Thyroid gland (tissue), 4 donors: ENCODE data around the gene DIRAS2. TPM values are rescaled to one million over a fixed set of nuclear protein-coding genes. Genes with fewer than 3 reads are reported as not detected.
A peak's percentile ranks its signal among the peaks of the same experiment; 100 is the strongest.

Source experiments
- DNase-seq, 2 donors: peaks; one replicate each; pipeline ENCODE4 v3.0.0-alpha.2; 2019
- H3K27ac ChIP-seq, 3 donors: fragments of 200-600 bp; sonication (generic); 1 replicate in 2 of 3; 2 replicates in 1 of 3; pipeline ENCODE4 v1.5.1; 2016 to 2019; ENCODE audit warnings: mild to moderate bottlenecking in 1 of 3, moderate library complexity in 1 of 3
- H3K27me3 ChIP-seq: fragments of 200-600 bp; sonication (generic); one replicate; pipeline ENCODE4 v1.5.1; 2019
- H3K36me3 ChIP-seq, 2 donors: fragments of 200-600 bp; sonication (generic); one replicate each; pipeline ENCODE4 v1.5.1; 2016 to 2019
- H3K4me1 ChIP-seq, 2 donors: fragments of 200-600 bp; sonication (generic); one replicate each; pipeline ENCODE4 v1.5.1; 2017 to 2019
- H3K4me3 ChIP-seq, 3 donors: fragments of 200-600 bp; sonication (generic); replicated peaks in 1 of 3; 1 replicate in 2 of 3; 2 replicates in 1 of 3; pipeline ENCODE4 v1.5.1; 2016; ENCODE audit warnings: mild to moderate bottlenecking in 1 of 3
- H3K9me3 ChIP-seq: fragments of 200-600 bp; sonication (generic); one replicate; pipeline ENCODE4 v1.5.1; 2017
- POLR2A ChIP-seq, 2 donors: fragments of 450-650 bp; IDR thresholded peaks; one replicate each; pipeline ENCODE4 v1.6.1; 2017; ENCODE audit warnings: antibody characterized with exemption in 2 of 2, mild to moderate bottlenecking in 2 of 2, moderate library complexity in 1 of 2
- WGBS, 2 donors: methylation state at CpG; one replicate each; pipeline ENCODE4 v1.1.5; 2017; 5-methylcytosine and 5-hydroxymethylcytosine counted together
- intact Hi-C: fragments of 100-400 bp; cut with DNase I; formaldehyde crosslinking; loops from one replicate; pipeline ENCODE4 v1.15.1; 2023
- total RNA-seq, 4 donors: library from RNA; depleted of rRNA; stranded (reverse); fragments of >200 nt; gene quantifications; one replicate each; pipeline ENCODE4 v1.2.3, GENCODE V29; 2016
- TF ChIP-seq, protein P1 (sequence below), 6 experiments: fragments of 200-600 bp in 3 of 6; fragments of 450-650 bp in 3 of 6; sonication (generic) in 3 of 6; IDR thresholded peaks; one replicate each; pipeline ENCODE4 v1.5.1; 2016 to 2019; ENCODE audit warnings: antibody characterized with exemption in 6 of 6, mild to moderate bottlenecking in 2 of 6, inconsistent platforms in 1 of 6, moderate library complexity in 1 of 6

The DIRAS2 gene, protein sequence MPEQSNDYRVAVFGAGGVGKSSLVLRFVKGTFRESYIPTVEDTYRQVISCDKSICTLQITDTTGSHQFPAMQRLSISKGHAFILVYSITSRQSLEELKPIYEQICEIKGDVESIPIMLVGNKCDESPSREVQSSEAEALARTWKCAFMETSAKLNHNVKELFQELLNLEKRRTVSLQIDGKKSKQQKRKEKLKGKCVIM
- 10 to 100 TPM in 1 of 4 donors, 1 to 10 TPM in 3; 2.6 to 11.3 (median 6.6) TPM for total RNA-seq

DNA sequence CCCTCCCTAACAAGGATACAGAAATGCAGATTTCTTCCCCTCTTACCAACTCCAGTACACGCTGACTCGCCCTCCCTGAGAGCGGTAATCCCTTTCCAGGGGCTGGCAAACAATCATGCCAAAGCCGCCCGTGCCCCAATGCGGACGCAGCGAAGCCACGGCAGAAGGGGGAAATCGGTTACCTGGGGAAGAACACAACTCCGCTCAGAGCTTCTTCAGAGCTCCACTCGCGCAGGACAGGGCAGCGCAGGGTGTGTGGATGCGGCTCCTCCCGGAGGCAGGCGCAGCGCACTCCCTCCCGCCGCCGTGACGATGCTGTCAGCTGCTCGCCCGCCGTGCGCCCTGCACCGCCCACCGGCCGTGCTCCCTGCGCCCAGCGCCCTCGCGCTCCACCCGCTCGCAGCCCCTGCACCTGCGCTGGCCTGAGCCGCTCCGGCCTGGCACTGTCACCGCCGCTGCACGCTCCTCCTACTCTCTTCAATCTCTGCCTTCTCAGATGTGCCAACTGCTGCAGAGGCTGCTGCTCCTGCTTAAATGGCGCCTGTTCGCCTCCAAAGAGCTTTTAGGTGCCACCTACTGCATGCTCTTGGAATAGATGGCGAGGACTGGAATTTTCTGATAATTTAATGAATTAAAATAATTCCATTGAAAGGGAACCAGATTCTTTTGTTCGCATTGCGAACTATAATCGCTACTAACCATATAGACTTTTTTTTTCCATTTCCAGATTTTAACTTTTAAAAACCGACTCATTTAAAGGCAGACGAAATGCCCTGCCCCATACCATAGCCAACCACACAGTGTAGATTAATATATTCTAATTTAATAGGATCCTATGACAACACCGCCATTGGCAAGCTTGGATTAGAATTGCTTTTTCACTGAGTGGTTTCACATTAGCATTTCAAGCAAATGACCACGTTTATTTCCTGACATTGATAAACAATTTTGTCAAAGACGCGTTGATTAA lies at the start of gene DIRAS2:
DIRAS2 (minus strand) TSS at position 255 of the 970 bp plus-strand sequence. CDS start 28,997 bp downstream, outside the sequence.
- Histone ChIP-seq H3K27ac (peak within 1 kb of the TSS; percentile 74 to 89 (median 80)), H3K9me3 (no peaks in the 10 kb centered on the region)
- 13 to 19% methylated on average over 23 to 28 of the region's 53 CpGs for WGBS, 2 donors

DNA sequence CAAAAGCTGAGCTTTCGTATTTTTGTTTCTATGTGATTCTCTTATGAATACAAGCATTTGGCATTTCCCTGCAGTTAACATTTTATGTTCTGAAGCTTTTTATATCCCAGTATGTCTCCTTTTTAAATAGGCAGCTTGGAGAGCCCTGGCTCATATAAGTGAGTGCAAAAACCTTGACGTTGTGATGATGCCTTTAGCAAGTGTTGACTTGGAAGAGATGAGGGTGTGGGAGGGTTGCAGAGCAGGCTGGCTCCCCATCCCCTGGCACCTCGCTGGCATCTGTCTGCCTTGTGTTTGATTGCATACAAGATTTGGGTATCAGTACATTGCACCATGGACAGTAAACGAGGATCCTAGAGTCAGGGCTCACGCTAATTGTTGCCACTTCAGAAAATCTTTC lies 42.1 kb upstream of the DIRAS2 start:
- no peak for DNase-seq
- no peak overlapping the region for H3K4me3 ChIP-seq
- no peaks in the 10 kb centered on the region for H3K9me3 ChIP-seq
- intact Hi-C loops, result no loop called here
- WGBS, 2 donors, result 72 to 76% methylated on average over 5 of the region's 5 CpGs
- no peaks in the 10 kb centered on the region for H3K27me3 ChIP-seq
- H3K4me1 ChIP-seq, result no peaks in the 10 kb centered on the region
- no peak for TF ChIP-seq POLR2A (IDR thresholded peaks at IDR 0.05)
- TF ChIP-seq, protein P1, sequence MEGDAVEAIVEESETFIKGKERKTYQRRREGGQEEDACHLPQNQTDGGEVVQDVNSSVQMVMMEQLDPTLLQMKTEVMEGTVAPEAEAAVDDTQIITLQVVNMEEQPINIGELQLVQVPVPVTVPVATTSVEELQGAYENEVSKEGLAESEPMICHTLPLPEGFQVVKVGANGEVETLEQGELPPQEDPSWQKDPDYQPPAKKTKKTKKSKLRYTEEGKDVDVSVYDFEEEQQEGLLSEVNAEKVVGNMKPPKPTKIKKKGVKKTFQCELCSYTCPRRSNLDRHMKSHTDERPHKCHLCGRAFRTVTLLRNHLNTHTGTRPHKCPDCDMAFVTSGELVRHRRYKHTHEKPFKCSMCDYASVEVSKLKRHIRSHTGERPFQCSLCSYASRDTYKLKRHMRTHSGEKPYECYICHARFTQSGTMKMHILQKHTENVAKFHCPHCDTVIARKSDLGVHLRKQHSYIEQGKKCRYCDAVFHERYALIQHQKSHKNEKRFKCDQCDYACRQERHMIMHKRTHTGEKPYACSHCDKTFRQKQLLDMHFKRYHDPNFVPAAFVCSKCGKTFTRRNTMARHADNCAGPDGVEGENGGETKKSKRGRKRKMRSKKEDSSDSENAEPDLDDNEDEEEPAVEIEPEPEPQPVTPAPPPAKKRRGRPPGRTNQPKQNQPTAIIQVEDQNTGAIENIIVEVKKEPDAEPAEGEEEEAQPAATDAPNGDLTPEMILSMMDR (IDR thresholded peaks at IDR 0.05), result no peak
- H3K36me3 ChIP-seq, result no peaks in the 10 kb centered on the region
- H3K27ac ChIP-seq, result no peak overlapping the region

More for the DNA sequence above, at the start of gene DIRAS2:
- no peaks in the 10 kb centered on the region for H3K27me3 ChIP-seq
- H3K4me1 ChIP-seq, result peaks cover 0 to 12% of the 10 kb centered on the region in 2 donors
- H3K4me3 ChIP-seq, result peak within 1 kb of the TSS in 2 of 3 donors; percentile 30 to 54
- intact Hi-C loops, result loop anchor here (10.0 kb wide), 1 partner anchor 418 kb away; no protein-coding TSS in a partner anchor
- TF ChIP-seq, protein P1 (IDR thresholded peaks at IDR 0.05), result peak; percentile 14 to 80 (median 58)
- TF ChIP-seq POLR2A (IDR thresholded peaks at IDR 0.05), result peak; percentile 26 to 98
- H3K36me3 ChIP-seq, result no peaks in the 10 kb centered on the region
- peak; percentile 96 for DNase-seq

- 86 to 92% methylated on average over 1 of the region's 1 CpG for WGBS, 2 donors
- no peak overlapping the region for H3K27ac ChIP-seq
- no peak for DNase-seq
- H3K4me1 ChIP-seq, result no peaks in the 10 kb centered on the region
- no peaks in the 10 kb centered on the region for H3K27me3 ChIP-seq
- intact Hi-C loops, result no loop called here
- H3K9me3 ChIP-seq, result no peaks in the 10 kb centered on the region
- H3K4me3 ChIP-seq, result no peak overlapping the region
- TF ChIP-seq, protein P1 (IDR thresholded peaks at IDR 0.05), result no peak
- TF ChIP-seq POLR2A (IDR thresholded peaks at IDR 0.05), result no peak
- no peaks in the 10 kb centered on the region for H3K36me3 ChIP-seq
Observed at GRCh38 chr9:90684106-90684505, 41.5 kb upstream of the DIRAS2 start.

GRCh38 chr9:90680534-90680933 lies 37.9 kb upstream of the DIRAS2 start:
- Histone ChIP-seq H3K9me3 (no peaks in the 10 kb centered on the region), H3K36me3 (no peaks in the 10 kb centered on the region), H3K27ac (no peak overlapping the region), H3K4me3 (no peak overlapping the region), H3K4me1 (no peaks in the 10 kb centered on the region), H3K27me3 (no peaks in the 10 kb centered on the region)
- TF ChIP-seq, protein P1 (IDR thresholded peaks at IDR 0.05), result no peak
- no peak for TF ChIP-seq POLR2A (IDR thresholded peaks at IDR 0.05)
- no peak for DNase-seq
- WGBS, 2 donors, result 88 to 90% methylated on average over 6 of the region's 6 CpGs
- intact Hi-C loops, result no loop called here
